Cardiac muscle cell (in vitro differentiated cells and primary cell): ENCODE measurements around the gene P3R3URF. TPM values are rescaled to one million over a fixed set of nuclear protein-coding genes. Genes with fewer than 3 reads are reported as not detected.

Experiments
- DNase-seq, 2 donors: peaks; one replicate each; pipeline versions ENCODE4 v3.0.0 to v3.0.0-alpha.2; 2010 to 2017; ENCODE audit warnings: low read depth in 1 of 2, low spot score in 1 of 2
- H3K27ac ChIP-seq: fragments of 200-600 bp; sonication (generic); 2 replicates; pipeline ENCODE4 v1.5.1; 2016
- H3K27me3 ChIP-seq: fragments of 200-600 bp; sonication (generic); 2 replicates; pipeline ENCODE4 v1.6.0; 2016; ENCODE audit warnings: control low read depth
- H3K36me3 ChIP-seq: fragments of 200-600 bp; sonication (generic); 2 replicates; pipeline ENCODE4 v1.5.1; 2016; ENCODE audit warnings: control low read depth
- H3K4me1 ChIP-seq: fragments of 200-600 bp; sonication (generic); 2 replicates; pipeline ENCODE4 v1.8.1; 2017; ENCODE audit warnings: low read depth, mild to moderate bottlenecking, mixed run types
- H3K4me3 ChIP-seq: fragments of 200-600 bp; sonication (generic); 2 replicates; pipeline ENCODE4 v1.5.1; 2016; ENCODE audit warnings: mild to moderate bottlenecking
- H3K9me3 ChIP-seq: fragments of 200-600 bp; sonication (generic); 2 replicates; pipeline ENCODE4 v1.5.1; 2017; ENCODE audit warnings: low read depth, mild to moderate bottlenecking, control low read depth
- polyA plus RNA-seq: library from polyadenylated mRNA; unstranded; fragments of >200 nt; fragmentation: Nextera tagmentation; extraction: Ambion mirVana; gene quantifications from 2 replicates; pipeline ENCODE4 v1.2.1, GENCODE V29; 2016
- total RNA-seq: library from RNA; depleted of rRNA; stranded (reverse); fragments of >200 nt; gene quantifications from 2 replicates; pipeline ENCODE4 v1.2.3, GENCODE V29; 2016
- TF ChIP-seq, protein P1 (sequence below): IDR thresholded peaks from 2 replicates; pipeline ENCODE4 v1.5.1; 2012; ENCODE audit warnings: low read depth, mild to moderate bottlenecking, low read length

Gene P3R3URF
- total and polyA plus RNA-seq, 2 experiments from 2014 or later: not detected

DNA sequence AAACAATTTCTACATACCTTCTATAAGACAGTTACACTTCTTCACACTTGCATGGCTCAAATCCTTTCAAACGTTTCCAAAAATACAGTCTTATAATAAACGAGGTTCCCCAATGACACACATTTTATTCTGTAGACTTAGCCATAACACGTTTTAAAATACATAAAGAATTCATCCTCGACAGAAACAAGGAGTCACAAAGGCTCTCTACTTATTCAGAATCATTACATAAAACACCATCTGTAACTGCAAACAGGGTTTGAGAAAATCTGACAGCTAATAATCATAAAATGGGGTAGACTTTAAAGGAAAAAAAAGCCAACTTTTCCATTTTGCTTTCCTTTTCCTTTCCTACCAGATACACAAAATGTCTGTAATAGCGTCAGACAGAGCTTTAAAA, 45.7 kb downstream of the P3R3URF start:
- H3K27ac ChIP-seq: no peak overlapping the region
- no peaks in the 10 kb centered on the region for H3K9me3 ChIP-seq
- no peaks in the 10 kb centered on the region for H3K36me3 ChIP-seq
- TF ChIP-seq, protein P1, sequence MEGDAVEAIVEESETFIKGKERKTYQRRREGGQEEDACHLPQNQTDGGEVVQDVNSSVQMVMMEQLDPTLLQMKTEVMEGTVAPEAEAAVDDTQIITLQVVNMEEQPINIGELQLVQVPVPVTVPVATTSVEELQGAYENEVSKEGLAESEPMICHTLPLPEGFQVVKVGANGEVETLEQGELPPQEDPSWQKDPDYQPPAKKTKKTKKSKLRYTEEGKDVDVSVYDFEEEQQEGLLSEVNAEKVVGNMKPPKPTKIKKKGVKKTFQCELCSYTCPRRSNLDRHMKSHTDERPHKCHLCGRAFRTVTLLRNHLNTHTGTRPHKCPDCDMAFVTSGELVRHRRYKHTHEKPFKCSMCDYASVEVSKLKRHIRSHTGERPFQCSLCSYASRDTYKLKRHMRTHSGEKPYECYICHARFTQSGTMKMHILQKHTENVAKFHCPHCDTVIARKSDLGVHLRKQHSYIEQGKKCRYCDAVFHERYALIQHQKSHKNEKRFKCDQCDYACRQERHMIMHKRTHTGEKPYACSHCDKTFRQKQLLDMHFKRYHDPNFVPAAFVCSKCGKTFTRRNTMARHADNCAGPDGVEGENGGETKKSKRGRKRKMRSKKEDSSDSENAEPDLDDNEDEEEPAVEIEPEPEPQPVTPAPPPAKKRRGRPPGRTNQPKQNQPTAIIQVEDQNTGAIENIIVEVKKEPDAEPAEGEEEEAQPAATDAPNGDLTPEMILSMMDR: no peak
- DNase-seq: no peak
- no peaks in the 10 kb centered on the region for H3K27me3 ChIP-seq
- H3K4me1 ChIP-seq: peaks cover 19% of the 10 kb centered on the region
- peak overlapping the region; percentile 94 for H3K4me3 ChIP-seq

DNA sequence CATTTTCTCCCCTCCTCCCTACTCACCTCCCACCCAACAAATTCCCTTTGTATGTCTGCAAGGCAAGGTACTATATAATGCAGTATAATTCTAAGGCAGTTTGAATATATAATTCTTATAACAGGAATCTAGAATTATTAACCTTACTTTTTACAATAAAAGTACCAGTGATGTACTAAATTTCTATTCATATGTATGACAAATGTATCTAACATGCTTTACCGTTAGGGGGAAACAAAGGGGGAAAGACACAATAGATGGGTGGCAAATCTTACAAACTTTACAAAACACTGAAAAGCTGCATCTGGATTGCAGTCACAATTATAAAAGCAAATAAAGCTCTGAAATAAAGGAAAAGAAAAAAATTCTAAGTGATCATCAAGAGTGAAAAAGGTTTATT, 46.2 kb downstream of the P3R3URF start:
- Histone ChIP-seq H3K9me3 (no peaks in the 10 kb centered on the region), H3K4me3 (peak overlapping the region; percentile 94), H3K36me3 (no peaks in the 10 kb centered on the region), H3K27me3 (no peaks in the 10 kb centered on the region), H3K27ac (no peak overlapping the region), H3K4me1 (peaks cover 16% of the 10 kb centered on the region)
- TF ChIP-seq, protein P1: no peak
- DNase-seq: no peak

DNA sequence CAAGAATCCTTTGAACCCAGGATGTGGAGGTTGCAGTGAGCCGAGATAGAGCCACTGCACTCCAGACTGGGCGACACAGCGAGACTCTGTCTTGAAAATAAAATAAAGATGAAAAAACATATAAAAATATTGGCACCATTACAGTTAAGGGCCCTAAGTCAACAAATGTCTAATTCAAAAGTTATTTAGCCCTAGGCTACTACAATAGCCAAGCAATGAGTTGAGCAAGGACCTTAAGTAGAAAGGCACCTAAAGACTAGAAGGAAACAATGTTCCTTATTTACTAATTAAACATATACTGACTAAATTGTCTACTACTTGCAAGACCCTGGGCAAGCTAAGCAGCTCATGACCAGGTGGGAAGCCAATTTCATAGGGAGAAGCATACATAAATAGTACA, 47.9 kb downstream of the P3R3URF start:
- Histone ChIP-seq H3K4me3 (no peak overlapping the region), H3K27me3 (no peaks in the 10 kb centered on the region), H3K27ac (no peak overlapping the region), H3K4me1 (peaks cover 8% of the 10 kb centered on the region), H3K36me3 (no peaks in the 10 kb centered on the region), H3K9me3 (no peaks in the 10 kb centered on the region)
- TF ChIP-seq, protein P1: no peak
- DNase-seq: no peak

Other genes with a start within 250 kb of the P3R3URF start
- gene PIK3R3, start 43.9 kb downstream of the P3R3URF start, total RNA-seq: 6.4 and 9.0 TPM in 2 replicates
- 6.2 and 11.5 TPM in 2 replicates for gene PIK3R3, start 43.9 kb downstream of the P3R3URF start, polyA plus RNA-seq
- gene TSPAN1, start 1.4 kb downstream of the P3R3URF start, total RNA-seq: not detected in 2 replicates
- gene TSPAN1, start 1.4 kb downstream of the P3R3URF start, polyA plus RNA-seq: not detected in 2 replicates
- gene POMGNT1, start 21.9 kb upstream of the P3R3URF start, total RNA-seq: 105 and 125 TPM in 2 replicates
- 128 and 147 TPM in 2 replicates for gene POMGNT1, start 21.9 kb upstream of the P3R3URF start, polyA plus RNA-seq
- gene LURAP1, start 26.8 kb upstream of the P3R3URF start, total RNA-seq: 11.7 and 19.5 TPM in 2 replicates
- 6.0 and 7.2 TPM in 2 replicates for gene LURAP1, start 26.8 kb upstream of the P3R3URF start, polyA plus RNA-seq
- gene RAD54L, start 71.3 kb upstream of the P3R3URF start, total RNA-seq: 2.5 and 3.3 TPM in 2 replicates
- 5.9 and 13.6 TPM in 2 replicates for gene RAD54L, start 71.3 kb upstream of the P3R3URF start, polyA plus RNA-seq
- 118 and 151 TPM in 2 replicates for gene LRRC41, start 127.1 kb upstream of the P3R3URF start, total RNA-seq
- gene LRRC41, start 127.1 kb upstream of the P3R3URF start, polyA plus RNA-seq: 130 and 169 TPM in 2 replicates
- 597 and 948 TPM in 2 replicates for gene UQCRH, start 127.2 kb upstream of the P3R3URF start, total RNA-seq
- 517 and 698 TPM in 2 replicates for gene UQCRH, start 127.2 kb upstream of the P3R3URF start, polyA plus RNA-seq
- gene NSUN4, start 164.3 kb upstream of the P3R3URF start, total RNA-seq: 9.5 and 10.8 TPM in 2 replicates
- 15.1 and 16.1 TPM in 2 replicates for gene NSUN4, start 164.3 kb upstream of the P3R3URF start, polyA plus RNA-seq
- 12.4 and 21.0 TPM in 2 replicates for gene FAAH, start 217.8 kb upstream of the P3R3URF start, total RNA-seq
- gene FAAH, start 217.8 kb upstream of the P3R3URF start, polyA plus RNA-seq: 18.7 and 20.2 TPM in 2 replicates